Bronchial epithelial cell (primary cell): ENCODE results near the gene MAMLD1. TPM values are rescaled to one million over a fixed set of nuclear protein-coding genes. Genes with fewer than 3 reads are reported as not detected.

ENCODE experiments used
- DNase-seq: peaks from one replicate; pipeline ENCODE4 v3.0.0-alpha.2; 2010; ENCODE audit warnings: low read depth
- FAIRE-seq: peaks from 2 replicates; lab custom pipeline; 2011; peaks lifted over from hg19 to GRCh38; lab: Jason Lieb, UNC
- H3K27me3 ChIP-seq: 2 replicates; pipeline ENCODE4 v1.5.1; 2011; ENCODE audit warnings: low read length; ENCODE audit not compliant: control insufficient read depth, insufficient read depth
- H3K36me3 ChIP-seq: 2 replicates; pipeline ENCODE4 v1.5.1; 2011; ENCODE audit warnings: low read length; ENCODE audit not compliant: control insufficient read depth, insufficient read depth
- H3K4me3 ChIP-seq: 2 replicates; pipeline ENCODE4 v1.5.1; 2011; ENCODE audit warnings: mild to moderate bottlenecking, low read depth, low read length, control low read depth
- total RNA-seq: library from RNA; depleted of rRNA; stranded (reverse); fragments of >200 nt; gene quantifications from 2 replicates; pipeline ENCODE4 v1.2.1, GENCODE V29; 2014
- TF ChIP-seq, protein P1 (sequence below): IDR thresholded peaks from 2 replicates; pipeline ENCODE4 v1.5.1; 2011; ENCODE audit warnings: mild to moderate bottlenecking, moderate library complexity, low read length, control low read depth, inconsistent platforms; ENCODE audit not compliant: insufficient read depth, severe bottlenecking

The MAMLD1 gene
- total RNA-seq, 1 donor from 2014 or later: under 0.01 TPM

DNA sequence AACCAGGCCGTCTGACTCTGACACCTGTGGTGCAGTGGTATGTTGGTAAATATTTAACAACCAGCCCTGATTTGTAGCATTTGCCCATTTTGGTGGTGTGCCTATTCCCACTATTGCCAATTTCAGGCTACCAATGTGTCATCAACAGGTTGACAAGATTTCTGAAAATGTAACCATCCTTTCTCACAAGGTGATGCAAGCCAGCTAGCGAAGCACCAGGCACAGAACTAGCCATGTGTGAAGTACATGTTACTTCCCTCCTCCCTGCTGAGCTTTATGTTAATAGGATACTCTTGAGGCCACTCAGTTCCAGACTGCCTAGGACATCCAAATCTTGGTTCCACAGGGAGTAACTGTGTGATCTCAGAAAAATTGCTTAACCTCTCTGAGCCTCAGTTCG lies 7.2 kb upstream of the MAMLD1 start:
- H3K27me3 ChIP-seq: no peaks in the 10 kb centered on the region
- FAIRE-seq (no peak), DNase-seq (no peak)
- TF ChIP-seq, protein P1, sequence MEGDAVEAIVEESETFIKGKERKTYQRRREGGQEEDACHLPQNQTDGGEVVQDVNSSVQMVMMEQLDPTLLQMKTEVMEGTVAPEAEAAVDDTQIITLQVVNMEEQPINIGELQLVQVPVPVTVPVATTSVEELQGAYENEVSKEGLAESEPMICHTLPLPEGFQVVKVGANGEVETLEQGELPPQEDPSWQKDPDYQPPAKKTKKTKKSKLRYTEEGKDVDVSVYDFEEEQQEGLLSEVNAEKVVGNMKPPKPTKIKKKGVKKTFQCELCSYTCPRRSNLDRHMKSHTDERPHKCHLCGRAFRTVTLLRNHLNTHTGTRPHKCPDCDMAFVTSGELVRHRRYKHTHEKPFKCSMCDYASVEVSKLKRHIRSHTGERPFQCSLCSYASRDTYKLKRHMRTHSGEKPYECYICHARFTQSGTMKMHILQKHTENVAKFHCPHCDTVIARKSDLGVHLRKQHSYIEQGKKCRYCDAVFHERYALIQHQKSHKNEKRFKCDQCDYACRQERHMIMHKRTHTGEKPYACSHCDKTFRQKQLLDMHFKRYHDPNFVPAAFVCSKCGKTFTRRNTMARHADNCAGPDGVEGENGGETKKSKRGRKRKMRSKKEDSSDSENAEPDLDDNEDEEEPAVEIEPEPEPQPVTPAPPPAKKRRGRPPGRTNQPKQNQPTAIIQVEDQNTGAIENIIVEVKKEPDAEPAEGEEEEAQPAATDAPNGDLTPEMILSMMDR: no peak
- no peak overlapping the region for H3K4me3 ChIP-seq
- no peaks in the 10 kb centered on the region for H3K36me3 ChIP-seq

DNA sequence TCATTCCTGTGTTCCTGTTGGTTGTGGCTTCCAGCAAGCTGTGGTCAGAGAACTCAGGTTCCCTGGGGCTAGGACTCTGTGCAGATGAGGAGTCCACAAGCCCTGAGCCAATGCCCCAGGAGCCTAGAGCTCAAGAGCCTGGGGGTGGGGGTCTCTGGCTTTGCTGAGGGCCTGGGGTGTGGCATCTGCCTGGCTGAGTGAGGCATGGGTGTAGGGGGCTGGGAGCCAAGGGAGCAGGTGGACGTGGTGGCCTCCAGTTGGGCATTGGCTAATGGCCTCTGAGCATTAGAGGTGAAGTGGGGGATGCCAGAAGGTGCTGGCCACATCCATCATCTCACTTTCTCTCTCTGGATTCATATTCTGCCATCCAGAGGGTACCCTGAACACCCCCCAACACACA lies 5.3 kb upstream of the MAMLD1 start:
- Histone ChIP-seq H3K27me3 (no peaks in the 10 kb centered on the region), H3K4me3 (no peak overlapping the region), H3K36me3 (no peaks in the 10 kb centered on the region)
- TF ChIP-seq, protein P1: no peak
- DNase-seq (no peak), FAIRE-seq (no peak)

DNA sequence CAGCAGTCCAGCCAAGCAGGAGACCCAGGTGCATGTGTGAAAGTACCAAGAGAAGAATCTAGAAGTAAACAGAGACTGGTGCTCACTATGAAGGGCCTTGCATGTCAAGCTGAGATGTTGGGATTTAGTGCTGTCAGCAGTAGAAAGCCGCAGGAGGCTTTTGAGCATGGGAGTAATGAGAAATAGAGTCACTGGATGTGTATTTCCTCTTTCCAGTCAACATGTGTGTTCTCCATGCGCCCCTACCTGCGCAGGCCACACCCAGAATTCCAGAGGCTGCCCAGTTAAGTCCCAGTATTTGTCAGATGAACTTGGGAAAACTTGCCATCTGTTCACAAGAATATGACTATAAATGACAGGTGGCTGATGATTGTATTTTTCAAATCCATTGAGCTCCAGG lies 4.5 kb upstream of the MAMLD1 start:
- FAIRE-seq: no peak
- no peaks in the 10 kb centered on the region for H3K27me3 ChIP-seq
- H3K36me3 ChIP-seq: no peaks in the 10 kb centered on the region
- TF ChIP-seq, protein P1: no peak
- H3K4me3 ChIP-seq: no peak overlapping the region
- no peak for DNase-seq

- H3K27me3 ChIP-seq: no peaks in the 10 kb centered on the region
- no peak overlapping the region for H3K4me3 ChIP-seq
- TF ChIP-seq, protein P1: no peak
- no peak for DNase-seq
- H3K36me3 ChIP-seq: no peaks in the 10 kb centered on the region
- no peak for FAIRE-seq
Measured at GRCh38 chrX:150360331-150360730, 2.8 kb upstream of the MAMLD1 start.

GRCh38 chrX:150361070-150361776 lies 1.9 kb upstream of the MAMLD1 start:
- FAIRE-seq: no peak
- Histone ChIP-seq H3K4me3 (peak overlapping the region; percentile 56), H3K27me3 (no peaks in the 10 kb centered on the region), H3K36me3 (no peaks in the 10 kb centered on the region)
- TF ChIP-seq, protein P1: peak; percentile 6
- no peak for DNase-seq
